ENCODE results near the gene CD40LG.
A peak's percentile ranks its signal among the peaks of the same experiment; 100 is the strongest.

CD40LG gene

GRCh38 chrX:136662976-136663375 is 15.0 kb downstream of the CD40LG start:
- Mint-ChIP-seq H3K27me3 (ENCODE audit: low read depth) (no peaks in the 10 kb centered on the region), H3K9me3 (peaks cover 5% of the 10 kb centered on the region), H3K27ac (peak overlapping the region; percentile 88), H3K4me1 (ENCODE audit: low read depth) (peaks cover 81% of the 10 kb centered on the region), H3K4me3 (no peak overlapping the region), H3K36me3 (ENCODE audit: low read depth) (peaks cover 69% of the 10 kb centered on the region)

- peak overlapping the region; percentile 65 for H3K4me3 Mint-ChIP-seq
- no peaks in the 10 kb centered on the region for H3K27me3 Mint-ChIP-seq (ENCODE audit: low read depth)
- H3K36me3 Mint-ChIP-seq (ENCODE audit: low read depth), result peaks cover 66% of the 10 kb centered on the region
- H3K4me1 Mint-ChIP-seq (ENCODE audit: low read depth), result peaks cover 70% of the 10 kb centered on the region
- H3K27ac Mint-ChIP-seq, result peak overlapping the region; percentile 89
- peaks cover 5% of the 10 kb centered on the region for H3K9me3 Mint-ChIP-seq
Measured at GRCh38 chrX:136665258-136665900, 17.4 kb downstream of the CD40LG start.

- Mint-ChIP-seq H3K27me3 (ENCODE audit: low read depth) (no peaks in the 10 kb centered on the region), H3K9me3 (peaks cover 5% of the 10 kb centered on the region), H3K27ac (peak overlapping the region; percentile 6), H3K36me3 (ENCODE audit: low read depth) (peaks cover 67% of the 10 kb centered on the region), H3K4me3 (no peak overlapping the region), H3K4me1 (ENCODE audit: low read depth) (peaks cover 72% of the 10 kb centered on the region)
Measured at GRCh38 chrX:136666088-136666487, 18.1 kb downstream of the CD40LG start.

- H3K27me3 Mint-ChIP-seq (ENCODE audit: low read depth), result no peaks in the 10 kb centered on the region
- peak overlapping the region; percentile 22 for H3K4me3 Mint-ChIP-seq
- peaks cover 76% of the 10 kb centered on the region for H3K4me1 Mint-ChIP-seq (ENCODE audit: low read depth)
- peaks cover 71% of the 10 kb centered on the region for H3K36me3 Mint-ChIP-seq (ENCODE audit: low read depth)
- peak overlapping the region; percentile 71 for H3K27ac Mint-ChIP-seq
- H3K9me3 Mint-ChIP-seq, result peaks cover 5% of the 10 kb centered on the region
Measured at GRCh38 chrX:136667446-136668168, 19.6 kb downstream of the CD40LG start.

- H3K27me3 Mint-ChIP-seq (ENCODE audit: low read depth), result no peaks in the 10 kb centered on the region
- H3K27ac Mint-ChIP-seq, result peak overlapping the region; percentile 36
- H3K4me3 Mint-ChIP-seq, result no peak overlapping the region
- H3K4me1 Mint-ChIP-seq (ENCODE audit: low read depth), result peaks cover 77% of the 10 kb centered on the region
- no peaks in the 10 kb centered on the region for H3K9me3 Mint-ChIP-seq
- H3K36me3 Mint-ChIP-seq (ENCODE audit: low read depth), result peaks cover 76% of the 10 kb centered on the region
Measured at GRCh38 chrX:136671006-136671610, 23.1 kb downstream of the CD40LG start.

- Mint-ChIP-seq H3K4me3 (peak overlapping the region; percentile 72), H3K27ac (peak overlapping the region; percentile 98), H3K4me1 (ENCODE audit: low read depth) (peaks cover 73% of the 10 kb centered on the region), H3K9me3 (no peaks in the 10 kb centered on the region), H3K27me3 (ENCODE audit: low read depth) (no peaks in the 10 kb centered on the region), H3K36me3 (ENCODE audit: low read depth) (peaks cover 67% of the 10 kb centered on the region)
Measured at GRCh38 chrX:136674270-136674985, 26.5 kb downstream of the CD40LG start.

- Mint-ChIP-seq H3K9me3 (no peaks in the 10 kb centered on the region), H3K4me3 (no peak overlapping the region), H3K36me3 (ENCODE audit: low read depth) (peaks cover 43% of the 10 kb centered on the region), H3K27ac (no peak overlapping the region), H3K27me3 (ENCODE audit: low read depth) (no peaks in the 10 kb centered on the region), H3K4me1 (ENCODE audit: low read depth) (peaks cover 31% of the 10 kb centered on the region)
Measured at GRCh38 chrX:136679531-136679930, 31.6 kb downstream of the CD40LG start.

GRCh38 chrX:136684120-136684519 is 36.2 kb downstream of the CD40LG start:
- Mint-ChIP-seq H3K27me3 (ENCODE audit: low read depth) (no peaks in the 10 kb centered on the region), H3K36me3 (ENCODE audit: low read depth) (peaks cover 34% of the 10 kb centered on the region), H3K4me1 (ENCODE audit: low read depth) (peaks cover 19% of the 10 kb centered on the region), H3K27ac (no peak overlapping the region), H3K9me3 (no peaks in the 10 kb centered on the region), H3K4me3 (no peak overlapping the region)

- Mint-ChIP-seq H3K27ac (peak overlapping the region; percentile 77), H3K36me3 (ENCODE audit: low read depth) (peaks cover 24% of the 10 kb centered on the region), H3K4me1 (ENCODE audit: low read depth) (peaks cover 42% of the 10 kb centered on the region), H3K4me3 (peak overlapping the region; percentile 53), H3K9me3 (no peaks in the 10 kb centered on the region), H3K27me3 (ENCODE audit: low read depth) (no peaks in the 10 kb centered on the region)
Measured at GRCh38 chrX:136687457-136687856, 39.5 kb downstream of the CD40LG start.

GRCh38 chrX:136689436-136689835 is 41.5 kb downstream of the CD40LG start:
- Mint-ChIP-seq H3K4me3 (peak overlapping the region; percentile 64), H3K27me3 (ENCODE audit: low read depth) (no peaks in the 10 kb centered on the region), H3K9me3 (no peaks in the 10 kb centered on the region), H3K36me3 (ENCODE audit: low read depth) (peaks cover 26% of the 10 kb centered on the region), H3K27ac (peak overlapping the region; percentile 91), H3K4me1 (ENCODE audit: low read depth) (peaks cover 55% of the 10 kb centered on the region)

GRCh38 chrX:136691028-136691809 is 43.3 kb downstream of the CD40LG start:
- Mint-ChIP-seq H3K4me3 (peak overlapping the region; percentile 46), H3K4me1 (ENCODE audit: low read depth) (peaks cover 65% of the 10 kb centered on the region), H3K27ac (peak overlapping the region; percentile 69), H3K27me3 (ENCODE audit: low read depth) (no peaks in the 10 kb centered on the region), H3K9me3 (no peaks in the 10 kb centered on the region), H3K36me3 (ENCODE audit: low read depth) (peaks cover 28% of the 10 kb centered on the region)

GRCh38 chrX:136692271-136692670 is 44.3 kb downstream of the CD40LG start:
- H3K4me3 Mint-ChIP-seq, result no peak overlapping the region
- H3K27me3 Mint-ChIP-seq (ENCODE audit: low read depth), result no peaks in the 10 kb centered on the region
- no peak overlapping the region for H3K27ac Mint-ChIP-seq
- peaks cover 69% of the 10 kb centered on the region for H3K4me1 Mint-ChIP-seq (ENCODE audit: low read depth)
- H3K9me3 Mint-ChIP-seq, result no peaks in the 10 kb centered on the region
- H3K36me3 Mint-ChIP-seq (ENCODE audit: low read depth), result peaks cover 25% of the 10 kb centered on the region

- Mint-ChIP-seq H3K27ac (peak overlapping the region; percentile 98), H3K36me3 (ENCODE audit: low read depth) (peaks cover 22% of the 10 kb centered on the region), H3K27me3 (ENCODE audit: low read depth) (no peaks in the 10 kb centered on the region), H3K4me3 (peak overlapping the region; percentile 80), H3K9me3 (peaks cover 5% of the 10 kb centered on the region), H3K4me1 (ENCODE audit: low read depth) (peaks cover 59% of the 10 kb centered on the region)
Measured at GRCh38 chrX:136694431-136695087, 46.6 kb downstream of the CD40LG start.

All from T-helper 1 cell treated with Interleukin-12 subunit alpha and Interleukin-12 subunit beta and Interleukin-4 antibody, amounts not matched to agents 30 μg/mL and 1 μg/mL, for 36 hours (primary cell).